Activated effector memory CD4-positive, alpha-beta T cell treated with Interleukin-2 at 50 U/mL for 16 hours (primary cell): ENCODE results near the gene EPHA8.

Experiments used
- DNase-seq: peaks from one replicate; pipeline ENCODE4 v3.0.0-alpha.2; 2020

EPHA8 gene

GRCh38 chr1:22651941-22652856 lies 88.9 kb downstream of the EPHA8 start:
- DNase-seq: no peak

- no peak for DNase-seq
Observed at GRCh38 chr1:22652881-22653316, 89.6 kb downstream of the EPHA8 start, which contains the start of gene C1QB. TSS of gene C1QB (plus strand) at chr1:22653236. CDS start at chr1:22659463, 6,227 bp downstream.
